Measurements from ENCODE around the gene ARFIP1.
"Not testable (repeated sequence)": the region's sequence is repeated elsewhere in the genome, so short reads cannot be mapped to it uniquely, and the experiment has no call there.

ARFIP1 gene

DNA sequence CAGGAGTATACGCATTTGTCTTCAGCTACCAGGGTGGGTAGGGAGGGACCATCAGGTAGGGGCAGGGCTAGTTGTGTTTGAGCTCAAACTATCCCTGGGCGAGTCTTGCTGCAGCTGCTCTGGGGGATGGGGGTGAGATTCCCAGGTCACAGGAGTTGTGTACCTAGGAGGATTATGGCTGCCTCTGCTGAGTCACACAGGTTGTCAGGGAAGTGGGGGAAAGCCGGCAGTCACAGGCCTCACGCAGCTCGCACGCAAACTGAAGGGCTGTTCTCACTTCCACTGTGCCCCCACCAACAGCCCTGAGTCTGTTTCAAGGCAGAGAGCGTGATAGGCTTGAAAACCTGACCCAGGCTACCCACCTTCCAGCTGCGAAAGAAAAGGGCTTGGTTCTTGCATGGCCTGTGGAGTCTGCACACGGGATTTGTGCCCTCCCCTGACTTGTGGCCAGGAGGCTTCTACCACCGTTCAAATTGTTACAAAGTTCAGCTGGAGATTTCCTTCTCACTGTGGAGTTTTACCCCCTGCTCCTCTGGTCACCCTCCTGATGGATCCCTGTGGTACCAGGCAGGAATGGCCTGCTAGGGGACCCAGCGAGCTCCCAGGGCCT is 63.8 kb downstream of the ARFIP1 start:
- DNase-seq (ENCODE audit: low spot score): no peak

DNA sequence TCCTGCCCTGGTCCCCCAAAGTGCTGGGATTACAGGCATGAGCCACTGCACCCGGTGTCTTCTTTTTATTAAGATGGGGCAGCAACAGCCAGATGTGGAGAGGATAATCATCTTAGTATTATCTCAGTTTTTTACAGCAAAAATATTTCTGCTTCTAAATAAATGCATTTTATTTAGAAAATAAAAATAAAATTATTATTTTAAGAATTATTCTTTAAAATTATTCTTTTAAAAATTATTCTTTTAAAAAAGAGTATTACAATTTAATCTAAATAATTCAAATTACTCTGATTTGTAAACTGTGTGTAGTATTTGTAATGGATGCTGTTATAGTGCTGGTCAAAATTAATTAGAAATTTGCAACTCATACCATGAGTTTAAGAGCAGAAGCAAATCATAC is 67.6 kb downstream of the ARFIP1 start:
- no peak for DNase-seq (ENCODE audit: low spot score)

DNA sequence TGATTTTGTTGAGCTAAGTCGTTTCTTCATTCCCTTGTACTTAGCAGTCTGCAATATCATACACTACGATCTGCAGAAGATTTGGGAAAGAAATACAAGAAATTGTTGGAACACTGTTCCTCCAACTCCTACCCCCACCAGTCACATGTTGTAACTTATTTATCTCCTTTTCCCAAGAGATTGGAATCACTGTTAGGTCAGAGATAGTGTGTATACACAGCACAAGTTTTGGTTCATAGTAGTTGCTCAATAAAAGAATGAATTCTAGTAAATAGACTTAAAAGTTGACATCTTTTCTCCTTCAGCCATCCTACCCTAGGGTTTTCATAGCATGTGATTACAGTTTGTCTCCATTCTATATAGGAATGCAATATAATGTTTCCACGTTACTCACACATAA is 68.8 kb downstream of the ARFIP1 start:
- no peak for DNase-seq (ENCODE audit: low spot score)

DNA sequence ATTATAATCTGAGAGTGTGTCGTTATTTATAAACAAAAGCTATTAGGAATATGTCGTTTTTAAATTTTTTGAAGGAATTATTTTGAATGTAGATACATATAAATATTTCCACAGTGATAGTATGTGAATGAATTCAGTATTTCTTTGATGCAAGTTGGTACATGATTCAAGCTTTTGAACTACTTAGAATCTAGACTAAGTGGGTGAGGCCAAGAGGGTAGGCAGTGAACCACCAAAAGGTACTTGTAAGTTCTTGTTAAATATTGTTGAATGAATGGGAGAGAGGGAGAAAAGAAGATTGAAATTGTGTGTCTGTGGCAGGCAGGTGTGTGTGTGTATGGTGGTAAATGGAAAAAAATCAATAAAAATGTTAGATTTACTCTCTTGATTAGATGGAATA is 69.6 kb downstream of the ARFIP1 start:
- no peak for DNase-seq (ENCODE audit: low spot score)

DNA sequence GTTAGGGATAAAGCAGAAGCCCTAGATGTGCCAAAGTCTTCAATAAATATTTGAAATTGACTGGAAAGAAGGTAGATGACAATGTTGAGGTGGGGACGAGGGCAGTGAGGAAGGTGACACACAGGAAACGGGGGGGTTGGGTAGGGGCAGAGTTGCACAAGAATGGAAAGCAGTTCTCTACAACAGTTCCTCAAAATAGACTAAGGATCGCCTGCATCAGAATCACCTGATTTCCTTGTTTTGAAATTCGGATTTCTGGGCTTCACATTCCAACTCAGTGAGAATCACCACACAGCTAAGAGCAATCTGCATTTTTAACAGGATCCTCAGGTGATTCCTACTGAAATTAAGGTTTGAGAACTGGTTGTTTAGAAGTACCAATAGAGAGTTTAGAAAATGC is 70.6 kb downstream of the ARFIP1 start:
- no peak for DNase-seq (ENCODE audit: low spot score)

DNA sequence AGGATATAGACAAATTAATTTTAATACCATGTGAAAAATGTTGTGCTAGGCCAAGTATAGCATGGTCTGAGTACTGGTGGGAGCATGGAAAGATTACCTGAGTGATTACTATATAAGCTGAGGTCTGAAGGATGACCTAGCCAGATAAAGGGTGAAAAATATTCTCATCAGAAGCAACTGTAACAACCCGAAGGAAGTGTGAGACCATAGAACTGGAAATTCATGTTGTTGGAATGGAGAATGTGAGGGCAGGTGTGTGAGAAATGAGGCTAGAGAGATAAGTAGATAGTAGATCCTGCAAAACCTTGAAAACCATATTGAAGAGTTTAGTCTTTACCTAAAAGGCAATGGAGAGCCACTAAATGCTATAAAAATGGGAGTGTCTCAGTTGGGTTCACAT is 71.5 kb downstream of the ARFIP1 start:
- no peak for DNase-seq (ENCODE audit: low spot score)

DNA sequence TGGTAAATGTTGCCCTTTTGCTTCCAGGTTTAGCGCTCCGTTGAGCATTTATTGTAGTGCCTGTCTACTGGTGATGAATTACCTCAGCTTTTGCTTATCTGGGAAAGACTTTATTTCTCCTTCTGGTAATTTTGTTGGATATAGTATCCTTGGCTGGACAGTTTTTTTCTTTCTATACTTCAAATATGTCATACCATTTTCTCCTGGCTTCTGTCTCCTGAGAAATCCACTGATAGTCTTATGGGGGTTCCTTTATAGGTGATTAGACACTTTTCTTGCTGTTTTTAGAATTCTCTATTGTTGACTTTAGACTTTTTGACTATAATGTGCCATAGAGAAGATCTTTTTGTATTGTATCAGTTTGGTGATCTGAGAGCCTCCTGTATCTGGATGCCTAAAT is 73.5 kb downstream of the ARFIP1 start:
- no peak for DNase-seq (ENCODE audit: low spot score)

DNA sequence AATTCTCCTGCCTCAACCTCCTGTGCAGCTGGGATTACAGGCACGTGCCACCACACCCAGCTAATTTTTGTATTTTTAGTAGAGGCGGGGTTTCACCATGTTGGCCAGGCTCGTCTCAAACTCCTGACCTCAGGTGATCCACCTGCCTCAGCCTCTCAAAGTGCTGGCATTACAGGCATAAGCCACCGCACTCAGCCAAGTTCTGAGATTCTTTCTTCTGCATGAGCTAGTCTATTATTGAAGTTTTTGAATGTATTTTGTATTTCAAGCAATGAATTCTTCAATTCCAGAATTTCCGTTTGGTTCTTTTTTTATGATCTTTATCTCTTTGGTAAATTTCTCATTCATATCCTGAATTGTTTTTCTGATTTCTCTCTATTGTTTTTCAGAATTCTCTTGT is 74.3 kb downstream of the ARFIP1 start:
- not testable (repeated sequence) for DNase-seq (ENCODE audit: low spot score)

DNA sequence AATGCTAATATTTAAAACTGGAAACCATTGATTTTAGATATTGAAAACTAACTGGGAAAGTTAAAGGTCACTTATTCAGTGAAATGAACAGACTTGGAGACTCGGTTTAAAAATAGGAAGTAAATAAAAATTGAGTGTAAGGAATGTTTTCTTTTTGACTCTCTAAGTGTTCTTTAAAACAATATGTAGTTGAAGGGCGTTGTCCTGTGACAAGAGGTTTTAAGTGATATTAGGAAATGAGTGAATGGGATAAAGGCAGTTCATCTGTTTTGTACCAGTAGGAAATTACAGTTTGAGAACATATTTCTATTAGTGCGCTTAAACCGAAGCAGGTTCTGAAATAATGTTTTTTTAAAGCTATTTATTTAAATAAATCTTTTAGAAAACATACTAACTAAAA is 77.2 kb downstream of the ARFIP1 start:
- DNase-seq (ENCODE audit: low spot score): no peak

DNA sequence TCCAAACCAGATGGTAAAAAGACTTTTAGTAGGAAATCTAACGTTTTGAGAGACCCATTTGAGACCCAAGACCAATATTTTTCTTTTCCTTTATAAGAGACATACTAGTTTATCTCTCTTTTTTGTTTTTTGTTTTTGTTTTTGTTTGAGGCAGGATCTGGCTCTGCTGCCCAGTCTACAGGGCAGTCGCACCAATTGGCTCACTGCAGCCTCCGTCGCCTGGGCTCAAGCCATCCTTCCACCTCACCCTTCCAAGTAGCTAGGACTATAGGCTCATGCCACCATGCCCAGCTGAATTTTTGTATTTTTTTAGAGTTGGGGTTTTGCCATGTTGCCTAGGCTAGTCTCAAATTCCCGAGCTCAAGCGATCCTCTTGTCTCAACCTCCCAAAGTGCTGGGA is 79.2 kb downstream of the ARFIP1 start:
- DNase-seq (ENCODE audit: low spot score): no peak

DNA sequence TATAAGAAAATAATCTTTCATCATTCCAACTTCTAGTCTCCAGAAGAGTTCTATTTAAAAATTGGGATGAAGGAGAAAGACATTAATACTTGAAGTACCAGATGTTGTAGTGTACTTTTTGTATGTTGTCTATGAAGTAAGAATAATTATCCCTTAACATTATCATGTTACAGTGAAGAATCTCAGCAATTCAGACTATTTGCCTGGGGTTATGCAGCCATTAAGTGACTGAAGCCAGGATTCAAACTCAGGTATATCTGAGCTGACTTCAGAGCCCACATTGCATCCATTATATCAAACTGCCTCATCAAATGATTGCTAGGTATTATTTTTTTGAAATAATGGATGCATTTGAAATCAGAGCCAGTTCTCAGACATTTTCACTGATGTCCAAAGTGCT is 80.3 kb downstream of the ARFIP1 start:
- no peak for DNase-seq (ENCODE audit: low spot score)

DNA sequence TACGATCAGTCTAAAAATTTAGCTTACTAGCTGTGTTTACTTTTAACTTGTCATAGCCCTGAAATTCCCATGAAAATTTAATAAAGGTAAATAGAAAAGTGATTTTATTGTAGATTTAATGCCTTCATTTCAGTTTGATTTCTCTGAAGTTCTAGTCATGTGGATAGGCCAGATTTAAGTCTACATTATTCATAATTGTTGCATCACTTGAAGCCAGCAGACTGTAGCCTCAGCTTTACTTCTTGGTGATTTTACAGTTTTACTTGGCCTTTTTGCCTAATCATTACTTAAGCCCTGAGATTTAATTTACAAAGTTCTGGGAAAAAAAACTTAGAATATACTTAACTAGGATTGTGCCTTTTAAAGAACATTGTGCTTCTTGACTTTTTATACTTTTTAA is 82.9 kb downstream of the ARFIP1 start:
- DNase-seq (ENCODE audit: low spot score): no peak

DNA sequence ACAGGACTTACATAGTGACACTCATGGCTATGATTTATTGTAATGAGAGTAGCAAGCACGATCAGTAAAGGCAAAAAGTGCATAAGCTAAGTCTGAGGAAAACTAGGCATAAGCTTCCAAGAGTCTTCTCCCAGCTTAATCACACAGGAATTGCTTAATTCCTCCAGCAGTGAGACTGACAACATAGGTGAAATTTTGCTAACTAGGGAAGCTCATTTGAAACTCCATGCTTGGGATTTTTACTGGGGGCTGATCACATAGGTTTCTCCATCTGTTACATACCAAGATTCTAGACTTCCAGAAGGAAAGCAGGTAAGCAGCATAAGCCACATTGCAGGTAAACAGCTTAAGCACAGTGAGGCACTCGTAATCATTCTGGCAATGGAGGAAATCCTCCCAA is 84.6 kb downstream of the ARFIP1 start:
- DNase-seq (ENCODE audit: low spot score): no peak

DNA sequence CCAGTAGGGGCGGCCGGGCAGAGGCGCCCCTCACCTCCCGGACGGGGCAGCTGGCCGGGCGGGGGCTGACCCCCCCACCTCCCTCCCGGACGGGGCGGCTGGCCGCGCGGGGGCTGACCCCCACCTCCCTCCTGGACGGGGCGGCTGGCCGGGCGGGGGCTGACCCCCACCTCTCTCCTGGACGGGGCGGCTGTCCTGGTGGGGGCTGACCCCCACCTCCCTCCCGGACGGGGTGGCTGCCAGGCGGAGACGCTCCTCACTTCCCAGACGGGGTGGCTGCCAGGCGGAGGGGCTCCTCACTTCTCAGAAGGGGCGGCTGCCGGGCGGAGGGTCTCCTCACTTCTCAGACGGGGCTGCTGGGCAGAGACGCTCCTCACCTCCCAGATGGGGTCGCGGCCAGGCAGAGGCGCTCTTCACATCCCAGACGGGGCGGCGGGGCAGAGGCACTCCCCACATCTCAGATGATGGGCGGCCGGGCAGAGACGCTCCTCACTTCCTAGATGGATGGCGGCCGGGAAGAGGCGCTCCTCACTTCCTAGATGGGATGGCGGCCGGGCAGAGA is 86.8 kb downstream of the ARFIP1 start:
- DNase-seq (ENCODE audit: low spot score): not testable (repeated sequence)

DNA sequence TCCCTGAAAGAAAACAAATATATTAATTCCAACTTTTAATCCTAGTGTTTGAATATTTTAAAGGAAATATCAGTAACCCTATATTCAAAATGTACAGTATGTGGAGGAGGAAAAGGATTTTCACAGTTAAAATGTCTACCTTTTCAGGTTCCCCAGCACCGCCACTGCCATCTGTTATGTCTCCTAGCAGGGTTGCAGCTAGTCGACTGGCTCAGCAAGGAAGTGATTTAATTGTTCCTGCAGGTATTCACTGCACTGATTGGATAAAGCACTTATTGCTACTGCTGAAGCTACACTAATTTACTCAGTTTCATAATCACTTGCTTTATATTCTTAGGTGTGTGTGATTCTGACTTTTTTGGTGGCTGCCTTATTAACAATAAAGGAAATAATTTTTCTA is 90.9 kb downstream of the ARFIP1 start:
- DNase-seq (ENCODE audit: low spot score): no peak

DNA sequence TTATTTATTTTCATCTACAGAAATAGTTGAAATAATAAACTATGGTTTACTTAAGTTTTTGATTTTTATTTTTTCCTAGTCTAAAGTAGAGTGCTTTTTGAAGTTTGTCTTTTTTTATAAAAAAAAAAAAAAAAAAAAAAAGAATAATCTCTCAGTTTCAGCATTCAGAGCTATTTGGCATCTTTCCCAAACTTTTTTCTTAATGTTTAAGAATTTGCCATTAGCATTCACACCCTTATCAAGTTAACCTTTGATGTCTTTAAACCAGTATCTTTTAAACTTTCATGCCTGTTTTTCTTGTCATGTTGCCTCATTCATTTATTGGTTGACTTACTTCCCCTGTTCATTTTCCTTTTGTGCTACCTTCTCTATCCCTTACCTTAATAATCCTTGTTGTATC is 95.5 kb downstream of the ARFIP1 start:
- no peak for DNase-seq (ENCODE audit: low spot score)

DNA sequence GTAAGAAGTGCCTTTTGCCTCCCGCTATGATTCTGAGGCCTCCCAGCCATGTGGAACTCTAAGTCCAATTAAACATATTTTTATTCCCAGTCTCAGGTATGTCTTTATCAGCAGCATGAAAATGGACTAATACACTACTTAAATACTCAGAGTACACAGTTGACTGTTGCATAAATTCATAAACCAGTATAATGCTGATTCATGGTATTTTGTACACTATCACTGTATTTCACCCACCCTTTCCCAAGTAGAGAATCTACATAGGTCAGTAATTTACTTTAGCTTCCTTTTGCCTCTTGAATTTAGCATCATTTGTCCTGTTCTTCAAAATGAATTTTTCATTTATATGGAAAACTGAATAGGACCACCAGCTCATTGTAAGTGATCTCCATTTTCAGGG is 98.1 kb downstream of the ARFIP1 start:
- DNase-seq (ENCODE audit: low spot score): no peak

DNA sequence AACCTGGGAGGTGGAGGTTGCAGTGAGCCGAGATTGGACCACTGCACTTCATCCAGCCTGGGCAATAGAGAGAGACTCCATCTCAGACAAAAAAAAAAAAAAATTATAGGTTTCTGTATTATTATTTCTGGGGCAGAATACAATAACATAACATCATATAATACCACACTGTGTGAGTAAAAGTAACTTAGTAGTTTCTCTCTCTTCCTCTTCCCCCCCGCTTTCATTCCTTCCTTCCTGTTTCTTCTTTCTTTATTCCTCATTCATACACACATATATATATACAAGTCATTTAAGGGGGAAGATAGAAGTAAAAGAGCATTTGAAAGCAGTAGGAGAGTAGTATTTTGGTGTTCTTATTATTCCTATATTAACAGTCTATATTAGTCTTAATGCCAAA is 100.5 kb downstream of the ARFIP1 start:
- DNase-seq (ENCODE audit: low spot score): no peak

DNA sequence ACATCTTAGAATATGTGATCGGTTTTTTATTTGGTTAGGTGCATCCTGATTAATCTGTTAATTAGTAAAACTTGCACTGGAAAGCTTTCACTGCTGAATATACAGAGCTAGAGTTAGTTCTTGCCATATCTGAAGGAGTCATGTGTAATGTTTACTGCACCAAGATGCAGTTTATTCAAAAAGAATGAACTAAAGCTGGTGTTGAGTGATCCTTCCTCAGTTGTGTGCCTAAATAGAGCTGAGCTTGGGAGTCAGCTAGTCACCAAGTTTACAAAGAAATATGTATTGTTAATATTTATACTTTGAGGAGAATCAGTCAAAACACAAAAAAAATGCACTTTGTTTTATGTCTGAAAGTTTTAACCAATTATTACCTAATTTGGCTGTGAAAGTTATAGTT is 102.2 kb downstream of the ARFIP1 start:
- no peak for DNase-seq (ENCODE audit: low spot score)

DNA sequence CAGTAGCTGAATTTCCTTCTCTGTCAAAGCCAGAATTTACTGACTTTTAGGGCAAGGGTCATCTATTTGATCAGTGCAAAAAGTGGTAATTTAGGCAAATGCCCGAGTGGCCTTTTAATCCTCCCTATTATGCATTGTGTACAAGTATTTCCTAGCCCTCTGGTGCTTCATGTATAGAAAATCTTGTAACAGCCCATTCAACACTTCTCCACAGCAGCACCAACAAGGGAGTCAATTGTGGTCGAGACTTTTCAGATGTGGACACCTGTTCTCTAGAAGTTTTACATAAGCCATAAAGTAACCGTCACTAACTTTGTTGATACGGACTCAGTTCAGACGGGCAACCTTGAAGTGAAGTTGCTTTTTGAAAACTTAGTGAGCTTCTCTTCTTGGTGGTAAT is 105.4 kb downstream of the ARFIP1 start:
- DNase-seq (ENCODE audit: low spot score): no peak

DNA sequence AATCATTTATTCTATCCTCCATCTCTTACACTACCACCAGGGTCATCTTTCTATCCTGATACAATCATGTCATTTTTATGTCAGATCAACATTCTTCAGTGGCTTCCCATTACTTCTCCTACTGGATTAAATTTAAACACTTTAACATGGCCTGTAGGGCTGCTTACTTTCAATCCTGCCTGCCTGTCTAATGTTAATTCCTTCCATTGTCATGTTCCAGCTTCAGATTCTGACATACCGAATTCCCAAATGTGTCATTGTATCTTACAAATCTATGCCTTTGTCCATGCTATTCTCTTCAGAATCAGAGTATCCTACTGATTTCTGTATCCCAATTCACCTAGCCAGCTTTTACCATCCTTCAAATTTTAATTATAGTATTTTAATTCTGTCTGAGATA is 106.4 kb downstream of the ARFIP1 start:
- no peak for DNase-seq (ENCODE audit: low spot score)

DNA sequence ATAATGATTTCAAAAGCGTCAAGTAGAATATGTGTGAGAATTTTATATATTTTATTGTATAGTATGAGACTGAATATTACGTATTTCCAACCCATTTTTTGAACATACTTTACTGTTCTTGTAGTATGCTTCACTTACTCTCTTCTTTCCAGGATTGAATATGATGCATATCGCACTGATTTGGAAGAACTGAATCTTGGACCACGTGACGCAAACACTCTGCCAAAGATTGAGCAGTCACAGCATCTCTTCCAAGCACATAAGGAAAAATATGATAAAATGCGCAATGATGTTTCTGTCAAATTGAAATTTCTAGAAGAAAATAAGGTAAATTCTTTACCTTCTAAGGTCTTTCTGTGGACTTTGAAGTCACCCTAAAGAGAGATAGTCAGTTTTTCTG is 108.2 kb downstream of the ARFIP1 start:
- DNase-seq (ENCODE audit: low spot score): no peak

DNA sequence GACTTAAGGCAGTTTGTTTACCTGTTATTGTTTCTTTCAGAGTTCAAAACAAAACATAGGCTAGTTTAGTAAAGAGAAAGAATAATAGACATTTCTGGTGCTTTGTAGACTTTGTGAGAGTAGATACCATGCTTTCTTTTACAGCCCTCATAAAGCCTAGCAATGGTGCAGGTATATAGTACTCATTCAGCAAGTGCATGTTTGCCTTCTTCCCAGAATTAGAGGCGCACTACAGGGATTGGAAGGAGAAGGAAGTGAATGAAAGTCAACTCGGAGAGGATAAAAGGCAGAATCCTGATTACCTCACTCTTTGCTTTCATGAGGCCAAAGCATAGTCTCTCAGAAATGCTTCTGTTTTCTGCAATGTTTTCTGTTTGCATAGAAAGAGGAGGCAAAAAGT is 113.2 kb downstream of the ARFIP1 start:
- no peak for DNase-seq (ENCODE audit: low spot score)

DNA sequence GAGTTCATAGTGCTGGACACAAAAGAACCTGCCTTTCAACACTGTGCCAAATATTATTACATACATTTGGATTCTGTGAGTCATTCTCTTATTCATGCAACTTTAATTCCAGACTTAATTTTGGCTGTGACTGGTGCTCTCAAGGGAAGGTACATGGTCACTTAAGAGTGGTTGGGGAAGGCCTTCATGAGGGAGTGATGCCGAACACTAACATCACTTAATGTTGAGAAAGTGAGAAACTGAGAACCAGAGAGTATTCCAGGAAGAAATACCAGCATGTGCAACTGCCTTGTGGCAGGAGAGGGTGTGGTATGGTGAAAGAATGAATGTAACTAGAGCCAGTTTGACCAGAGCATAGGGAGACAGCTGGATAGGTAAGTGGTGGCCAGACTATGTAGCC is 114.9 kb downstream of the ARFIP1 start:
- peak; percentile 10 for DNase-seq (ENCODE audit: low spot score)

DNA sequence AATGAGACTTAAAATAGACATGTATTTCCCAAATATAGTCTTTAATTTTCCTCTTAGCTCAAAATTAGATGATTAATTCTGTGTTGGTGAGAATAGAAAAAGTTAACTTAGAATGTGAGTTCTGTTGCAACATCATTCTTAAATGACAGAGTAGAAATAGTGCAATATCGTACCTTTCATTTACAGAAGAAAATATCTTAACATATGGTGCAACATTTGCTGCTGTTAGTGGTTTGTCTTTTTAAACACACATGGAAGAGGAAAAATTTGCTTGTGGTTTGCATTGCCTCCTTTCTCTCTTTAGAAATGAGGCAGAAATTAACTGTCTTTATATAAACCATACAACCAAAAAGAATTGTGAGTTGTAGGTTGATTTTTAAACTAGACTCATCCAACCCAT is 117.1 kb downstream of the ARFIP1 start:
- DNase-seq (ENCODE audit: low spot score): no peak
